WI38 (cell line): ENCODE results near the gene MBOAT2.
A peak's percentile ranks its signal among the peaks of the same experiment; 100 is the strongest.

ENCODE experiments used
- H3K4me3 ChIP-seq: 2 replicates; pipeline ENCODE4 v1.5.1; 2011; ENCODE audit warnings: low read depth, mild to moderate bottlenecking, control low read depth, low read length
- TF ChIP-seq, protein P1 (sequence below): IDR thresholded peaks from 2 replicates; pipeline ENCODE4 v1.5.1; 2012; ENCODE audit warnings: low read depth, mild to moderate bottlenecking, control low read depth, low read length

Gene MBOAT2

GRCh38 chr2:8847400-8847799, 156.1 kb downstream of the MBOAT2 start:
- TF ChIP-seq, protein P1, sequence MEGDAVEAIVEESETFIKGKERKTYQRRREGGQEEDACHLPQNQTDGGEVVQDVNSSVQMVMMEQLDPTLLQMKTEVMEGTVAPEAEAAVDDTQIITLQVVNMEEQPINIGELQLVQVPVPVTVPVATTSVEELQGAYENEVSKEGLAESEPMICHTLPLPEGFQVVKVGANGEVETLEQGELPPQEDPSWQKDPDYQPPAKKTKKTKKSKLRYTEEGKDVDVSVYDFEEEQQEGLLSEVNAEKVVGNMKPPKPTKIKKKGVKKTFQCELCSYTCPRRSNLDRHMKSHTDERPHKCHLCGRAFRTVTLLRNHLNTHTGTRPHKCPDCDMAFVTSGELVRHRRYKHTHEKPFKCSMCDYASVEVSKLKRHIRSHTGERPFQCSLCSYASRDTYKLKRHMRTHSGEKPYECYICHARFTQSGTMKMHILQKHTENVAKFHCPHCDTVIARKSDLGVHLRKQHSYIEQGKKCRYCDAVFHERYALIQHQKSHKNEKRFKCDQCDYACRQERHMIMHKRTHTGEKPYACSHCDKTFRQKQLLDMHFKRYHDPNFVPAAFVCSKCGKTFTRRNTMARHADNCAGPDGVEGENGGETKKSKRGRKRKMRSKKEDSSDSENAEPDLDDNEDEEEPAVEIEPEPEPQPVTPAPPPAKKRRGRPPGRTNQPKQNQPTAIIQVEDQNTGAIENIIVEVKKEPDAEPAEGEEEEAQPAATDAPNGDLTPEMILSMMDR = no peak
- H3K4me3 ChIP-seq = no peak overlapping the region

- no peak overlapping the region for H3K4me3 ChIP-seq
- TF ChIP-seq, protein P1 = no peak
These were observed 161.6 kb downstream of the MBOAT2 start for GRCh38 chr2:8841932-8842331.

- H3K4me3 ChIP-seq = no peak overlapping the region
- TF ChIP-seq, protein P1 = no peak
These were observed 162.9 kb downstream of the MBOAT2 start for GRCh38 chr2:8840475-8841091.

GRCh38 chr2:8839189-8839965, 164.1 kb downstream of the MBOAT2 start:
- TF ChIP-seq, protein P1 = no peak
- no peak overlapping the region for H3K4me3 ChIP-seq

DNA sequence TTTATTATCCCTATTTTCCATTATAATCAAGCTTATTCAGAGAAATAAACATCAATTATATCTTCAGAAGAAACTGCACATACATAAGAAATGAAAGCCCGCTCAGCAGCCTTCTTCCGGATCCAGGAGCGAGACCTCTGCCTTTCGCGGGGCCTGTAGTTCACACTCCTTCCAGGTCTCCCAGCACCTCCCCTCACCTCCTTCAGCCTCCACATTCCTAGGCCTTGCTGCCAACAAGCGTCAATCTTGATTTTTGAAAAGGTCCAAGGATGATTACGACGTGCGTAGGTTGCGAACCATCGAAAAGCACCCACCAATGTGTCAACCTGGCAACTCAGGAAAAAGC, 165.7 kb downstream of the MBOAT2 start:
- no peak overlapping the region; the same call in 1 of the 2 replicates for H3K4me3 ChIP-seq

DNA sequence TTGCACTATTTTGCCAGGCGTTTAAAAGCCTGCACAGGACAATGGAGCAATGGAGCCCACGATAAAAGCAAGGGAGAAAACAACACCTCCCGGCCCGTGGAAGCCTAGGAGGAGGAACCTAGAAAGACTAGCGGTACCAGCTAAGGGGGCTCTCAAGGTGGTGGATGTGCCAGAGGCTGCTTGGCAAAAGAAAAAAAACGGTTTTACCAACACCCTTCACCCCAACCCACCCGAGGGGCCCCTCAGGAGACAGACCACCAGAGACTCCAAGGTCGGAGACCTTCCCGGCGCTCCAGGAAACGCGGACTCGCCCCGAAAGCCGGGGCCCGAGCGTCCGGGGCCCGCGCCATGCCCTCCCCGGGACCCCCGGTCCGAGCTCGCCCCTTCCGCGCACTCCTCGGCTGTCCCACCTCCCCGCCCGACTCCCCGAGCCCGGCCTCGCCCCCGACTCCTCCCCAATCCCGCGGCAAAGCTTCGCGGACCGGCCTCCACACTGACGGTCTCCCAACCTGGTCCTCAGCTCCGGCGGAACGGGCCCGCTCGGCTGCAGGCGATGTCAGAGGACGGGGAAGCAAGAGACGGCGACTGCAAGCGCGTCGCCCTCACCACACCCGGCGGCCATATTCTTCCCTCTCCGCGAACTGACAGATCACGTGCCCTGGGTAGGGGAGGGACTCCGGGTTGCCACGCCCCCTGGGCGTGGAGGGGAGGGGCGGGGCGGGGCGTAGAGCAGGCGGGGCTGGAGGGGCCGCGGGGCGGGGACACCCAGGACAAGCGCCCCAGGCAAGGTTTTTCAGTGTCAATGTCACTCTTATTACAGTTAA, 166.3 kb downstream of the MBOAT2 start, which contains the start of gene KIDINS220:
Gene KIDINS220 (minus strand): TSS at position 643 of the 824 bp plus-strand sequence. CDS start 10,520 bp downstream, outside the sequence.
- TF ChIP-seq, protein P1 = no peak
- H3K4me3 ChIP-seq = peak within 1 kb of the TSS; percentile 92

More for the DNA sequence above, 165.7 kb downstream of the MBOAT2 start:
- TF ChIP-seq, protein P1 = no peak
